ENCODE results near the gene NUFIP2. TPM values are rescaled to one million over a fixed set of nuclear protein-coding genes. Genes with fewer than 3 reads are reported as not detected.

Gene NUFIP2
- total RNA-seq, 1 experiment from 2014 or later: 93.1 TPM

DNA sequence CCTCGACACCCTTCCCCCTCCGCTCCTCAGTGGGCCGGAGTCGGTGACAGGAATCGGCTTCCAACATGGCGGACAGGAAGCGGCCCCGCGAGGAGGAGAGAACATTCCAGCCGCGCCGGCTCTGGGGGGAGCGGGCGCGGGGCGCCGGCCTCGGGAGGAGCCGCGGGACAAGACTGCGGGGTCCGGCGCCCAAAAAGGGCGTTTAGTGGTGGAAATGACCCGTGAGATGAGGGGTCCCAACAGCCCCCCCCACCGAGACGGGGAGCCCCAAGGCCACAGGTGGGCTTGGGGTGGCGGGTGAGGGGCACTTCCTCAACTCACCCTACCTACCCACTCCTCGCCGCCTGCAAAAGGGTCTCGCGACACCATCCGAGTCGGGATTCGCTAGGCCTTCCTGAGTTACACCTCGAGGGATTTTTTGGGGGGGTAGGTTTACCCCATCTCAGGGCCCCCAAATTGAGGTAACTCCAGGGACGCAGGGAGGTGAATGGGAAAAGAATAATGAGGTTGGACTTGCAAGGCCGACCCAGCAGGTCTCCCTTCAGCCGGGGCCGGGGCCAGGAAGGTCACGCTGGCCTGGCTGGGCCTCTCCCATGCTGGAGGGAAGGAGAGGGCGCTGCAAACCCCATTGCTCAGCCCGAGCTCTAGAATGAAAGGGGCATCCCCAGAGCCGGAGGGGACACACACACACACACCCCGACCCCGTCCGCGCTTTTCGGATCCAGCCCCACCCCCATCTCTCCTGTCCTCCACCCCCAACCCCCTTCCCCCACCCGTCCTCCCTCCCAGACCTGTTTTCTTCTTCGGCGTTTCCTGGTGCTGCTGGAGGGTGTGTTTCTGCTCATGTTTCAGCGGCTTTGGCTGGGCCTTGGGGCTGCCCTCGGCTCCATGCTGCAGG is 707 bp downstream of the NUFIP2 start (continued):
- TF ChIP-seq, protein P1, sequence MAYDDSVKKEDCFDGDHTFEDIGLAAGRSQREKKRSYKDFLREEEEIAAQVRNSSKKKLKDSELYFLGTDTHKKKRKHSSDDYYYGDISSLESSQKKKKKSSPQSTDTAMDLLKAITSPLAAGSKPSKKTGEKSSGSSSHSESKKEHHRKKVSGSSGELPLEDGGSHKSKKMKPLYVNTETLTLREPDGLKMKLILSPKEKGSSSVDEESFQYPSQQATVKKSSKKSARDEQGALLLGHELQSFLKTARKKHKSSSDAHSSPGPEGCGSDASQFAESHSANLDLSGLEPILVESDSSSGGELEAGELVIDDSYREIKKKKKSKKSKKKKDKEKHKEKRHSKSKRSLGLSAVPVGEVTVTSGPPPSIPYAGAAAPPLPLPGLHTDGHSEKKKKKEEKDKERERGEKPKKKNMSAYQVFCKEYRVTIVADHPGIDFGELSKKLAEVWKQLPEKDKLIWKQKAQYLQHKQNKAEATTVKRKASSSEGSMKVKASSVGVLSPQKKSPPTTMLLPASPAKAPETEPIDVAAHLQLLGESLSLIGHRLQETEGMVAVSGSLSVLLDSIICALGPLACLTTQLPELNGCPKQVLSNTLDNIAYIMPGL (CRISPR knock-in tag; IDR thresholded peaks at IDR 0.05): peak; percentile 79
- TF ChIP-seq CREM (CRISPR knock-in tag; IDR thresholded peaks at IDR 0.05) (no peak), RORB (CRISPR knock-in tag; IDR thresholded peaks at IDR 0.05) (no peak), OVOL2 (CRISPR knock-in tag; IDR thresholded peaks at IDR 0.05; ENCODE audit: borderline replicate concordance) (no peak), ZNF219 (CRISPR knock-in tag; IDR thresholded peaks at IDR 0.05; ENCODE audit: borderline replicate concordance) (no peak), ATF3 (CRISPR knock-in tag; conservative IDR thresholded peaks at IDR 0.05) (no peak), NFE2L1 (CRISPR knock-in tag; IDR thresholded peaks at IDR 0.05) (no peak), ZNF416 (CRISPR knock-in tag; IDR thresholded peaks at IDR 0.05) (no peak), TCF7 (CRISPR knock-in tag; IDR thresholded peaks at IDR 0.05; ENCODE audit: low read depth) (no peak), SP1 (CRISPR knock-in tag; conservative IDR thresholded peaks at IDR 0.05) (no peak), ZNF532 (CRISPR knock-in tag; IDR thresholded peaks at IDR 0.05; ENCODE audit: borderline replicate concordance) (no peak), NFATC4 (CRISPR knock-in tag; IDR thresholded peaks at IDR 0.05) (no peak), ZNF263 (CRISPR knock-in tag; IDR thresholded peaks at IDR 0.05; ENCODE audit: low read depth) (no peak), SOX15 (CRISPR knock-in tag; IDR thresholded peaks at IDR 0.05) (no peak), ERG (CRISPR knock-in tag; IDR thresholded peaks at IDR 0.05) (no peak), ESRRA (CRISPR knock-in tag; IDR thresholded peaks at IDR 0.05; ENCODE audit: borderline replicate concordance) (no peak), TP53 (CRISPR knock-in tag; IDR thresholded peaks at IDR 0.05) (peak; percentile 44; the same call in 1 of the 2 replicates), JAZF1 (CRISPR knock-in tag; IDR thresholded peaks at IDR 0.05) (no peak), ZNF671 (CRISPR knock-in tag; IDR thresholded peaks at IDR 0.05) (no peak), HMGA2 (CRISPR knock-in tag; IDR thresholded peaks at IDR 0.05) (no peak), ZNF396 (CRISPR knock-in tag; IDR thresholded peaks at IDR 0.05; ENCODE audit: borderline replicate concordance) (no peak), GRHL2 (CRISPR knock-in tag; IDR thresholded peaks at IDR 0.05; ENCODE audit: insufficient replicate concordance, severe bottlenecking) (no peak), ELF4 (CRISPR knock-in tag; IDR thresholded peaks at IDR 0.05; ENCODE audit: low read depth) (no peak), MXD4 (CRISPR knock-in tag; IDR thresholded peaks at IDR 0.05; ENCODE audit: borderline replicate concordance) (no peak)
- TF ChIP-seq, protein P2, sequence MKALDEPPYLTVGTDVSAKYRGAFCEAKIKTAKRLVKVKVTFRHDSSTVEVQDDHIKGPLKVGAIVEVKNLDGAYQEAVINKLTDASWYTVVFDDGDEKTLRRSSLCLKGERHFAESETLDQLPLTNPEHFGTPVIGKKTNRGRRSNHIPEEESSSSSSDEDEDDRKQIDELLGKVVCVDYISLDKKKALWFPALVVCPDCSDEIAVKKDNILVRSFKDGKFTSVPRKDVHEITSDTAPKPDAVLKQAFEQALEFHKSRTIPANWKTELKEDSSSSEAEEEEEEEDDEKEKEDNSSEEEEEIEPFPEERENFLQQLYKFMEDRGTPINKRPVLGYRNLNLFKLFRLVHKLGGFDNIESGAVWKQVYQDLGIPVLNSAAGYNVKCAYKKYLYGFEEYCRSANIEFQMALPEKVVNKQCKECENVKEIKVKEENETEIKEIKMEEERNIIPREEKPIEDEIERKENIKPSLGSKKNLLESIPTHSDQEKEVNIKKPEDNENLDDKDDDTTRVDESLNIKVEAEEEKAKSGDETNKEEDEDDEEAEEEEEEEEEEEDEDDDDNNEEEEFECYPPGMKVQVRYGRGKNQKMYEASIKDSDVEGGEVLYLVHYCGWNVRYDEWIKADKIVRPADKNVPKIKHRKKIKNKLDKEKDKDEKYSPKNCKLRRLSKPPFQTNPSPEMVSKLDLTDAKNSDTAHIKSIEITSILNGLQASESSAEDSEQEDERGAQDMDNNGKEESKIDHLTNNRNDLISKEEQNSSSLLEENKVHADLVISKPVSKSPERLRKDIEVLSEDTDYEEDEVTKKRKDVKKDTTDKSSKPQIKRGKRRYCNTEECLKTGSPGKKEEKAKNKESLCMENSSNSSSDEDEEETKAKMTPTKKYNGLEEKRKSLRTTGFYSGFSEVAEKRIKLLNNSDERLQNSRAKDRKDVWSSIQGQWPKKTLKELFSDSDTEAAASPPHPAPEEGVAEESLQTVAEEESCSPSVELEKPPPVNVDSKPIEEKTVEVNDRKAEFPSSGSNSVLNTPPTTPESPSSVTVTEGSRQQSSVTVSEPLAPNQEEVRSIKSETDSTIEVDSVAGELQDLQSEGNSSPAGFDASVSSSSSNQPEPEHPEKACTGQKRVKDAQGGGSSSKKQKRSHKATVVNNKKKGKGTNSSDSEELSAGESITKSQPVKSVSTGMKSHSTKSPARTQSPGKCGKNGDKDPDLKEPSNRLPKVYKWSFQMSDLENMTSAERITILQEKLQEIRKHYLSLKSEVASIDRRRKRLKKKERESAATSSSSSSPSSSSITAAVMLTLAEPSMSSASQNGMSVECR (CRISPR knock-in tag; IDR thresholded peaks at IDR 0.05; ENCODE audit: borderline replicate concordance): peak; percentile 24; the same call in 1 of the 2 replicates
- TF ChIP-seq, protein P3, sequence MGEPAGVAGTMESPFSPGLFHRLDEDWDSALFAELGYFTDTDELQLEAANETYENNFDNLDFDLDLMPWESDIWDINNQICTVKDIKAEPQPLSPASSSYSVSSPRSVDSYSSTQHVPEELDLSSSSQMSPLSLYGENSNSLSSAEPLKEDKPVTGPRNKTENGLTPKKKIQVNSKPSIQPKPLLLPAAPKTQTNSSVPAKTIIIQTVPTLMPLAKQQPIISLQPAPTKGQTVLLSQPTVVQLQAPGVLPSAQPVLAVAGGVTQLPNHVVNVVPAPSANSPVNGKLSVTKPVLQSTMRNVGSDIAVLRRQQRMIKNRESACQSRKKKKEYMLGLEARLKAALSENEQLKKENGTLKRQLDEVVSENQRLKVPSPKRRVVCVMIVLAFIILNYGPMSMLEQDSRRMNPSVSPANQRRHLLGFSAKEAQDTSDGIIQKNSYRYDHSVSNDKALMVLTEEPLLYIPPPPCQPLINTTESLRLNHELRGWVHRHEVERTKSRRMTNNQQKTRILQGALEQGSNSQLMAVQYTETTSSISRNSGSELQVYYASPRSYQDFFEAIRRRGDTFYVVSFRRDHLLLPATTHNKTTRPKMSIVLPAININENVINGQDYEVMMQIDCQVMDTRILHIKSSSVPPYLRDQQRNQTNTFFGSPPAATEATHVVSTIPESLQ (CRISPR knock-in tag; IDR thresholded peaks at IDR 0.05): no peak

Data from WTC11 (cell line).